Caco-2 (cell line): ENCODE data around the gene FBXL19. TPM values are rescaled to one million over a fixed set of nuclear protein-coding genes. Genes with fewer than 3 reads are reported as not detected.

Source experiments
- BruUV-seq: library from RNA; stranded (reverse); fragments of 400-500 nt; replicated peaks from 2 replicates; lab custom pipeline; 2021; lab: Mats Ljungman, UMichigan
- CTCF ChIA-PET: fragments of 300-600 bp; sonication (Branson Sonifier 250); formaldehyde crosslinking; loops from one replicate; lab custom pipeline; 2022; ENCODE audit warnings: antibody characterized with exemption; lab: Charles Lee
- POLR2A ChIA-PET: fragments of 300-600 bp; sonication (Branson Sonifier 250); formaldehyde crosslinking; loops from one replicate; lab custom pipeline; 2022; ENCODE audit warnings: antibody characterized with exemption; lab: Charles Lee
- DNase-seq, 2 experiments: peaks; one replicate each; pipeline versions ENCODE4 v3.0.0 to v3.0.0-alpha.2; 2020 to 2022
- H3K27me3 ChIP-seq: replicated peaks from 2 replicates; pipeline ENCODE4 v1.6.0; 2011; ENCODE audit warnings: low read length; ENCODE audit not compliant: control insufficient read depth, insufficient read depth
- H3K36me3 ChIP-seq: 2 replicates; pipeline ENCODE4 v1.5.1; 2011; ENCODE audit warnings: low read length; ENCODE audit not compliant: control insufficient read depth, insufficient read depth
- H3K4me1 ChIP-seq: fragments of 250-450 bp; sonication (Bioruptor Pico); 2 replicates; pipeline ENCODE4 v1.5.1; 2020; ENCODE audit warnings: mild to moderate bottlenecking
- H3K4me3 ChIP-seq: 2 replicates; pipeline ENCODE4 v1.5.1; 2011; ENCODE audit warnings: low read depth, mild to moderate bottlenecking, control low read depth, low read length
- H3K9me3 ChIP-seq: fragments of 250-450 bp; sonication (Bioruptor Pico); 2 replicates; pipeline ENCODE4 v1.5.1; 2020; ENCODE audit warnings: mild to moderate bottlenecking, moderate library complexity
- H3K27ac Mint-ChIP-seq: one replicate; pipeline ENCODE4 v1.8.0; 2022; ENCODE audit warnings: mixed read lengths; ENCODE audit not compliant: unreplicated experiment
- H3K27me3 Mint-ChIP-seq: one replicate; pipeline ENCODE4 v1.8.0; 2022; ENCODE audit warnings: mixed read lengths; ENCODE audit not compliant: insufficient read depth, unreplicated experiment
- H3K36me3 Mint-ChIP-seq: one replicate; pipeline ENCODE4 v1.8.0; 2022; ENCODE audit warnings: mild to moderate bottlenecking, mixed read lengths; ENCODE audit not compliant: insufficient read depth, unreplicated experiment
- H3K4me1 Mint-ChIP-seq: one replicate; pipeline ENCODE4 v1.8.0; 2022; ENCODE audit warnings: low read depth, mixed read lengths; ENCODE audit not compliant: unreplicated experiment
- H3K4me3 Mint-ChIP-seq: one replicate; pipeline ENCODE4 v1.8.0; 2022; ENCODE audit warnings: mild to moderate bottlenecking, moderate library complexity, mixed read lengths; ENCODE audit not compliant: unreplicated experiment
- H3K9me3 Mint-ChIP-seq: one replicate; pipeline ENCODE4 v1.8.0; 2022; ENCODE audit warnings: mixed read lengths; ENCODE audit not compliant: unreplicated experiment
- intact Hi-C: fragments of 100-400 bp; cut with micrococcal nuclease; formaldehyde crosslinking; loops from one replicate; pipeline ENCODE4 v1.10.0; 2022; ENCODE audit not compliant: unreplicated experiment
- total RNA-seq: library from RNA; stranded (reverse); gene quantifications from 2 replicates; pipeline ENCODE4 v1.2.3, GENCODE V29; 2022
- TF ChIP-seq, protein P1 (sequence below), 2 experiments: fragments of 200-600 bp in 1 of 2; IDR thresholded peaks; 1 replicate in 1 of 2; 2 replicates in 1 of 2; pipeline versions ENCODE4 v1.5.1 to v1.8.0; 2011 to 2022; ENCODE audit warnings: antibody characterized with exemption in 1 of 2, control low read depth in 1 of 2, inconsistent platforms in 1 of 2, low read depth in 1 of 2, low read length in 1 of 2, mild to moderate bottlenecking in 1 of 2, moderate library complexity in 1 of 2; ENCODE audit not compliant: insufficient read depth in 1 of 2, severe bottlenecking in 1 of 2, unreplicated experiment in 1 of 2

Gene FBXL19
- total RNA-seq, 1 experiment from 2014 or later = 20.2 TPM

DNA sequence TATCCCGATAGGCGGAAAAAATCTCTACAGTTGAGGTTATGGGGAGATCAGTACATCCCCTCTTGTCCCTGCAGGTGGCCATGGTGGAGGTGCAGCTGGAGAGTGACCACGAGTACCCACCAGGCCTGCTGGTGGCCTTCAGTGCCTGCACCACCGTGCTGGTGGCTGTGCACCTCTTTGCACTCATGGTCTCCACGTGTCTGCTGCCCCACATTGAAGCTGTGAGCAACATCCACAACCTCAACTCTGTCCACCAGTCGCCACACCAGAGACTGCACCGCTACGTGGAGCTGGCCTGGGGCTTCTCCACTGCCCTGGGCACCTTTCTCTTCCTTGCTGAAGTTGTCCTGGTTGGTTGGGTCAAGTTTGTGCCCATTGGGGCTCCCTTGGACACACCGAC is 29.7 kb downstream of the FBXL19 start:
- no peak overlapping the region for H3K27ac Mint-ChIP-seq
- no peaks in the 10 kb centered on the region for H3K27me3 ChIP-seq
- ChIA-PET CTCF (interaction anchor here (0.6 to 1.6 kb wide), 3 partner anchors 12 to 192 kb away, joined by 4 to 6 read pairs (median 5); no protein-coding TSS in a partner anchor), POLR2A (no interaction called here)
- no peaks in the 10 kb centered on the region for H3K9me3 ChIP-seq
- intact Hi-C loops = no loop called here
- H3K4me3 ChIP-seq = no peak overlapping the region
- no peaks in the 10 kb centered on the region for H3K9me3 Mint-ChIP-seq
- H3K27me3 Mint-ChIP-seq = no peaks in the 10 kb centered on the region
- DNase-seq = no peak
- H3K36me3 ChIP-seq = no peaks in the 10 kb centered on the region
- TF ChIP-seq, protein P1, sequence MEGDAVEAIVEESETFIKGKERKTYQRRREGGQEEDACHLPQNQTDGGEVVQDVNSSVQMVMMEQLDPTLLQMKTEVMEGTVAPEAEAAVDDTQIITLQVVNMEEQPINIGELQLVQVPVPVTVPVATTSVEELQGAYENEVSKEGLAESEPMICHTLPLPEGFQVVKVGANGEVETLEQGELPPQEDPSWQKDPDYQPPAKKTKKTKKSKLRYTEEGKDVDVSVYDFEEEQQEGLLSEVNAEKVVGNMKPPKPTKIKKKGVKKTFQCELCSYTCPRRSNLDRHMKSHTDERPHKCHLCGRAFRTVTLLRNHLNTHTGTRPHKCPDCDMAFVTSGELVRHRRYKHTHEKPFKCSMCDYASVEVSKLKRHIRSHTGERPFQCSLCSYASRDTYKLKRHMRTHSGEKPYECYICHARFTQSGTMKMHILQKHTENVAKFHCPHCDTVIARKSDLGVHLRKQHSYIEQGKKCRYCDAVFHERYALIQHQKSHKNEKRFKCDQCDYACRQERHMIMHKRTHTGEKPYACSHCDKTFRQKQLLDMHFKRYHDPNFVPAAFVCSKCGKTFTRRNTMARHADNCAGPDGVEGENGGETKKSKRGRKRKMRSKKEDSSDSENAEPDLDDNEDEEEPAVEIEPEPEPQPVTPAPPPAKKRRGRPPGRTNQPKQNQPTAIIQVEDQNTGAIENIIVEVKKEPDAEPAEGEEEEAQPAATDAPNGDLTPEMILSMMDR (IDR thresholded peaks at IDR 0.05; ENCODE audit: insufficient read depth in 1 of 2, low read depth in 1 of 2, low read length in 1 of 2, severe bottlenecking in 1 of 2, unreplicated experiment in 1 of 2) = no peak
- no TSS peak for BruUV-seq
- H3K36me3 Mint-ChIP-seq = peaks cover 32% of the 10 kb centered on the region
- H3K4me1 Mint-ChIP-seq = peaks cover 8% of the 10 kb centered on the region
- no peak overlapping the region for H3K4me3 Mint-ChIP-seq
- H3K4me1 ChIP-seq = peaks cover 12% of the 10 kb centered on the region

DNA sequence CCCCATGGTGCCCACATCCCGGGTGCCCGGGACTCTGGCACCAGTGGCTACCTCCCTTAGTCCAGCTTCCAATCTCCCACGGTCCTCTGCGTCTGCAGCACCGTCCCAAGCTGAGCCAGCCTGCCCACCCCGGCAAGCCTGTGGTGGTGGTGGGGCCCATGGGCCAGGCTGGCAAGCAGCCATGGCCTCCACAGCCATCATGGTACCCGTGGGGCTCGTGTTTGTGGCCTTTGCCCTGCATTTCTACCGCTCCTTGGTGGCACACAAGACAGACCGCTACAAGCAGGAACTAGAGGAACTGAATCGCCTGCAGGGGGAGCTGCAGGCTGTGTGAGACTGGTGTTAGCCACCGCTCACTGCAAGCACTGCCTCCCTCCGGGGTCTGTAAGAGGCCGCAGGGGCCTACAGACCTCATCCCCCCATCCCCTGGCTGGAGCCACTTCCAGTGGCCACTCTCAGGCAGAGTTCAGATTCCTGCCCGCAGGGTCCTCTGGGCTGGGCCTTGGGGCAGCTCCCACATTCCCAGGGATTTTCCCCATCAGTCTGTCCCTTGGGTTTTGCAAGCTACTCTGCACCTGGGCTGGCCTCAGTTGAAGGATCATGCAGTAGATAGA is 30.2 kb downstream of the FBXL19 start:
- Histone ChIP-seq H3K36me3 (no peaks in the 10 kb centered on the region), H3K27me3 (no peaks in the 10 kb centered on the region), H3K4me3 (no peak overlapping the region), H3K4me1 (peaks cover 12% of the 10 kb centered on the region), H3K9me3 (no peaks in the 10 kb centered on the region)
- no TSS peak for BruUV-seq
- Mint-ChIP-seq H3K4me3 (no peak overlapping the region), H3K27me3 (no peaks in the 10 kb centered on the region), H3K27ac (no peak overlapping the region), H3K4me1 (peaks cover 12% of the 10 kb centered on the region), H3K9me3 (no peaks in the 10 kb centered on the region), H3K36me3 (peaks cover 35% of the 10 kb centered on the region)
- ChIA-PET CTCF (interaction anchor here (0.5 to 1.6 kb wide), 4 partner anchors 12 to 507 kb away, joined by 3 to 6 read pairs (median 4); no protein-coding TSS in a partner anchor), POLR2A (no interaction called here)
- intact Hi-C loops = no loop called here
- peak; percentile 54 to 57 for DNase-seq
- TF ChIP-seq, protein P1 (IDR thresholded peaks at IDR 0.05; ENCODE audit: insufficient read depth in 1 of 2, low read depth in 1 of 2, low read length in 1 of 2, severe bottlenecking in 1 of 2, unreplicated experiment in 1 of 2) = peak; percentile 45 to 61

DNA sequence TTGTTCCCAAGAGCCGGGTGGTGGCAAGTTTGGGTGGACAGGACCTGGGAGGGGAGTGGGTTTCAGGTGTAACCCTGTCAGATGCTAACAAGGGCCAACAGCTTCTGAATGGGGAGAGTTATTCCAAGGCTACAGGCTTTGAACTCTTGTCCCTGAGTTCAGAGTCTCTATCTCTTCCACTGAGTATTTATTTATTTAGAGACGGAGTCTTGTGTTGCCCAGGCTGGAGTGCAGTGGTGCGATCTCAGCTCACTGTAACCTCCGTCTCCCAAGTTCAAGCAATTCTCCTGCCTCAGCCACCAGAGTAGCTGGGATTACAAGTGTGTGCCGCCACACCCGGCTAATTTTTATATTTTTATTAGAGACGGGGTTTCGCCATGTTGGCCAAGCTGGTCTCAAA is 31.6 kb downstream of the FBXL19 start:
- no peak overlapping the region for H3K27ac Mint-ChIP-seq
- intact Hi-C loops = no loop called here
- H3K27me3 Mint-ChIP-seq = no peaks in the 10 kb centered on the region
- no peaks in the 10 kb centered on the region for H3K9me3 Mint-ChIP-seq
- TF ChIP-seq, protein P1 (IDR thresholded peaks at IDR 0.05; ENCODE audit: insufficient read depth in 1 of 2, low read depth in 1 of 2, low read length in 1 of 2, severe bottlenecking in 1 of 2, unreplicated experiment in 1 of 2) = no peak
- peaks cover 38% of the 10 kb centered on the region for H3K36me3 Mint-ChIP-seq
- H3K36me3 ChIP-seq = no peaks in the 10 kb centered on the region
- ChIA-PET CTCF (no interaction called here), POLR2A (no interaction called here)
- H3K4me1 Mint-ChIP-seq = peaks cover 15% of the 10 kb centered on the region
- H3K4me1 ChIP-seq = peaks cover 7% of the 10 kb centered on the region
- H3K27me3 ChIP-seq = no peaks in the 10 kb centered on the region
- no peak overlapping the region for H3K4me3 ChIP-seq
- H3K4me3 Mint-ChIP-seq = no peak overlapping the region
- no peak for DNase-seq
- H3K9me3 ChIP-seq = no peaks in the 10 kb centered on the region
- BruUV-seq = no TSS peak
